Stimulated activated CD8-positive, alpha-beta memory T cell treated with anti-CD3 and anti-CD28 coated beads, Interleukin-15, amount 100 ng/mL, for 1 hour (primary cell): ENCODE results near the gene PDGFD.

ENCODE experiments used
- DNase-seq: peaks from one replicate; pipeline ENCODE4 v3.0.0-alpha.2; 2020; ENCODE audit warnings: low read depth

PDGFD gene

DNA sequence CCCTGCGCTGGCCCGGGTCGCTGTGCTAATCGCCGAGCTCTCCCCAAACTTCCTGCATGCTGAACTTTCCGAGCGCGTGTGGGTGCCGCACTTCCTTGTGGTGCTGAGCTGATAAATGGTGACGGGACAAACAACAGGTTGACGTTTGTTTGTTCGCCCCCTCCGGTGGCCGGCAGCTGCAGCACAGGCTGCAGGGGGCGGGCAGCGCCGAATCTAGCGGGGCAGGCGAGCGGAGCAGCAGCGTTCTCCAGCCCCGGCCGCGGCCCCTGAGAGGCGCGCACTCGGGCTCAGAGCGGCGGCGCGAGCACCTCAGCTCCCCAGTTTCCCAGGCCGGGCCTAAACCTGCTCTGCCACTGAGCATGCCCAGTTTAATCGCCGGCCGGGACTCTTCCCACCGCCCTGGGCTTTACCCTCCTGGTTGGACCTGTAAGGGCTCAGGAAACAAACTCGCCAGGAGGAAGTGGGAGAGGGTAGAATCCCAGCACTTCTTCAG lies at the start of gene PDGFD:
Gene PDGFD, minus strand, starts transcription at position 120 of the 493 bp plus-strand sequence.
- DNase-seq = no peak

DNA sequence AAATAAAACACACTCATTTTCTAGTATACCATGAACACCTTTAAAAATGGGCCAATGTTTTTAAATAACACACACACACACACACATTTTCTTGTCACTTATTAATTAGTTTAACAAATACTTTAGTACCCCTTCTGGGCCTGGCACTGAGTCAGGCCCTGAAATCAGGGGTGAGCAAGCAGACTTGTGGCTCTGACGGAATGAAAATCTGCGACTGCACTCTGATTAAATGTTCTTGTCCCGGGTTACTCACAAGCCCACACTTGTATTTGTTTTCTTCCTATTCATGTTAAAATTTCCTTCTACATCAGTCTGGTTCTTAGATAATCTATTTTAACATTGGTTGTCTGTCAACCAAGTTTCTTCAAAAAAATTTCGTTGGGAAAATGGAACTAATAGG lies 43.0 kb upstream of the PDGFD start:
- DNase-seq = no peak

DNA sequence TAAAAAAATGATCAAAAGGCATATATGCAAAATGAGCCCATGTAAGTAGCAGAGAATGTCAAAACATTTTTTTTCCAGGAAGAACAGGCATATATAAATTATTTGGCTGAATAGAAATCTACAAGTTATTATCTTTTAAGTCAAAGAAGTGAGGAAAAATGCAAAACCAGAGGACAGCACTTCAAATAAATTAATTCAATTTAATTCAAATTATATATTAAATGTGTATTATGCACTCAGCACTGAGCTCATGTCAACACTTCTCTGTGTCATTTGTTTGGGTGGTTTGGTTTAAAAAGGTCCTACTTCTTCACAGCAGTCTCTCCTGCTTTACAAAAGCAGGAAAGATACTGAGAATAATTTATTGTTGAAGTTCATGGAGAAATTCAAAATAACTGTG lies 41.9 kb upstream of the PDGFD start:
- no peak for DNase-seq

DNA sequence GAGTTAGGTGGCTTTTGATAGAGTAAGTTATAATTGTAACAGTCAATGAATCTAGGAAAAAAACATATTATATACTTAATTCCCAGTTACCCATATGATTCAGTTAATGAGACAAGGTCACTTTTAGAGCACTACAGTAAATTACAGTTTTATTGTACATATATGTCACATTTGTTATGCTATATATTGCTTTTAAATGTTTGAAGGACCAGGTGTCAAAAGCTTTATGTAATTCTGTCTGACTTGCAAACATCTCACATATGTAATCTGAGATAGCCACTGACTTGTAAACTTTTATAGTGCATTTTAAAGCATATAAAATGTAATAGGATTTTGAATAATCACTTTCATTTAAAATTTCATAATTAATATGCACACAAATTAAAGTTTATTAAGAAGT lies 36.7 kb upstream of the PDGFD start:
- DNase-seq = no peak

DNA sequence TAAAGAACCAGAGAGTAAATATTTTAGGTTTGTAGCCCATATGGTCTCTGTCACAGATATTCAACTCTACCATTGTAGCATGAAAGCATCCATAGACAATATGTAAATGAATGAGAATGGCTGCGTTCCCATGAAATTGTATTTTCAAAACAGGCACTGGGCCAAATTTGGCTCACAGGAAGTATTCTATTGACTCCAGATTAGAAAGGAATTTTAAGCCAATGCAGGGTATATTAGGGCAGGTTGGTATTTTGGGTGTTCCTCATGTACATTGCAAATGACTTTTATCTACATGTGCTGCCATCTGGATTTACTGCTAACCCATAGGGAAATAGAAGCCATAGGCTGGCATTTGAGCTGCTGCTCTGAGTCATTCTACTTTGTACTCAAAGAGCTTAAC lies 35.1 kb upstream of the PDGFD start:
- no peak for DNase-seq

DNA sequence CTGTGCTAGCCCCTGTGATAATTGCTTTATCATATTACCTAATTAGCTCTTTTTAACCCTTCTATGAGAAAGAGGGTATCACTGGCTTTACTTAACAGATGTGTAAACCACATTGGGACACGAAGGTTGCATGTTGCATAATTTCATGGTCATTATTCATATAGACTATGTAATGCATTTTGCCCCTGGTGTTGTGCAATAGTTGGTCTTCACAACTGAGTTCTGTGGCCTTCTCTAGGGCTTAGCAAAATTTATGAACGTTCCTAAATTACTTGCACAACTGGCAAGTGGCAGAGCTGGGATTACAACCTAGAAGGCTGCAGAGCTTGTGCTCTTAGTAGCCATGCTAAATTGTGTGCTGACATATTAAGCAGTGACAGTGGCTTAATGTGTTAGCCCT lies 34.6 kb upstream of the PDGFD start:
- DNase-seq = no peak

DNA sequence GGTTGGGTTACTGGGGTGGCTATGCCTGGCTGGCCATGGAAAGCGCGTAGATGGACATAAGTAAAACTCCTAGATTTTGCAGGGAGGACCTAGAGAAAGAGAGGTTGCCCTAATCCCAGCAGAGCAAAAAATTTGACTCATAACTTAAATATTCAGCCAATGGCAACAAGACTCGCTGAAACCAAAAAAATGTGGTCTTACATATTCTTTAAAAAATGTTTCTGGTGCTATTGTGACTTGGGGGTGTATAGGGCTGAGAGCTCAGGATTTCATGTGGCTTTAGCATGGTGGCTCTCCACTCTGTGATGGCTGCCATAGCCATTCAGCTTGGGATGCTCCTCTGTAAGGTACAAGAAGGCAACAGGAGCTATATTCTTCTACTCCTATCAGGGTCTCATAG lies 27.2 kb upstream of the PDGFD start:
- no peak for DNase-seq

DNA sequence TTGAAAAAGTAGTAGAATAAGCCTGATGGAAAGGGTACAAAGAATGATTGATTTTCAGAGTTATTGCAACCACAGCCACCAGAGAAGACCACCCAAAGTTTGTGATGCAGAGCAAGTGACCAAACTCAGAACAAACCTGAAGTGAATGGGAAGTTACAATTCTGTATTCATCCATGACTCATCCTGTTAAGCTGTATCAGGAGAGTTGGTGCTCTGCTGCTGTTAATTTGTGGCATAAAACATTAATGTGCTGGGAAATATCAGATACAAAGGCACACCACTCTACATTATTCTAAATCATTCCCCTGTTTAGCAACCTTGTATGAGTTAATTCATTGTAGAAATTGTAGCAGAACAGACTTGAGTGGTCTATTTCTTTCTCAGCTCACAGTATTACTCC lies 19.6 kb upstream of the PDGFD start:
- DNase-seq = no peak

DNA sequence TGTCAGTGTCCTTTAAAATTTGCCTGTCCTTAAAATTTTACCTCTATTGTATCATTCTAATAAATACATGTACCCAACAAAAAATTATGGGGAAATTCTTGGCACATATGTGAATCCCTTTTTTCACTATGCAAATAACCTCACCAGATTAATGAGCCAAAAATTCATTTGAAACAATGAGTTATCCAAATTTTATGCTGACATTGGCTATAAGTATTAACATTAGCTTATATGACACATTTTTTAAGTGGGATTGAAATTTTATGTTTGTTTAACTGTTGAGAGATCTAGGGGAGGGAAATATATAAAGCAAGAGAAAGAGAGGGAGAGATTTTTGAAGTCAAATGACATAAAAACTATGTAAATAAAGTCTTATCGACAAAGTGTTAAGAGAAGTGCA lies 11.8 kb upstream of the PDGFD start:
- DNase-seq = no peak

DNA sequence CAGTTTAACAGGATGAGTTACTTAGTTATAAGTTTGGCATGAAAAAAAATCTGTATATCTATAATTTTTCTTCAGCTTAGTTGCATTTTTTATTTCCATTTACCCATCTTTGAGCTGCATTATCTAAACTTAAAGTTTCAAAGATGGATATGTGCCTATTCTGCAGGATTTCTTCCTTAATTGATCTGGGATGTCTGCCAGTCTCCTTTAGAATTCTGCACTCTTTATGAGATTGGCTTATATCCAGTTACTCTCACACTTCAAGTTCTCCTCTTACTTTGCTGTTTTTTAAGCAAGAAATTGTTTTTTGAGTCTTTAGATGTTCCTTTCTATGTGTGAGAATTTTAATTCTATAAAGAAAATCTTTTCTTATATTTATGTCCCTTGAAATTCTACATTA lies 5.1 kb upstream of the PDGFD start:
- no peak for DNase-seq

DNA sequence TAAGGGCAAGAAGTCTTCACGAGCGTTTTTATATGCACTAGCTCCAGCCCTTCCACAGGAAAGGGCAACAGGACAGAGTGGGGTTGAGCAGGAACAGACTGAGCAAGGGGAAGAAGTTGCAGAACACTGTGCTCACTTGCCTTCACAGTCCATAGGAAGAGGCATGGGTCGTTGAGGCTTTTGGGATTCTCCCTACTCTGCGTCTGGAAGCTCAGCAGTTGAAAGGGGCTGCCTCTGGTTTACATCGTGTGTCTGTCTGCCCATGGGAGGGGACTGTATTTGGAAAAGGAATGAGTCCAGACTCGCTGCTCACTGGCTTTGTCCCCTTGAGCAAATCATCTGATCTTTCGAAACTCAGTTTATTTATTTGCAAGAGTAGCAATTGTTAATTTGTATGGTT lies 1.1 kb upstream of the PDGFD start:
- DNase-seq = no peak

DNA sequence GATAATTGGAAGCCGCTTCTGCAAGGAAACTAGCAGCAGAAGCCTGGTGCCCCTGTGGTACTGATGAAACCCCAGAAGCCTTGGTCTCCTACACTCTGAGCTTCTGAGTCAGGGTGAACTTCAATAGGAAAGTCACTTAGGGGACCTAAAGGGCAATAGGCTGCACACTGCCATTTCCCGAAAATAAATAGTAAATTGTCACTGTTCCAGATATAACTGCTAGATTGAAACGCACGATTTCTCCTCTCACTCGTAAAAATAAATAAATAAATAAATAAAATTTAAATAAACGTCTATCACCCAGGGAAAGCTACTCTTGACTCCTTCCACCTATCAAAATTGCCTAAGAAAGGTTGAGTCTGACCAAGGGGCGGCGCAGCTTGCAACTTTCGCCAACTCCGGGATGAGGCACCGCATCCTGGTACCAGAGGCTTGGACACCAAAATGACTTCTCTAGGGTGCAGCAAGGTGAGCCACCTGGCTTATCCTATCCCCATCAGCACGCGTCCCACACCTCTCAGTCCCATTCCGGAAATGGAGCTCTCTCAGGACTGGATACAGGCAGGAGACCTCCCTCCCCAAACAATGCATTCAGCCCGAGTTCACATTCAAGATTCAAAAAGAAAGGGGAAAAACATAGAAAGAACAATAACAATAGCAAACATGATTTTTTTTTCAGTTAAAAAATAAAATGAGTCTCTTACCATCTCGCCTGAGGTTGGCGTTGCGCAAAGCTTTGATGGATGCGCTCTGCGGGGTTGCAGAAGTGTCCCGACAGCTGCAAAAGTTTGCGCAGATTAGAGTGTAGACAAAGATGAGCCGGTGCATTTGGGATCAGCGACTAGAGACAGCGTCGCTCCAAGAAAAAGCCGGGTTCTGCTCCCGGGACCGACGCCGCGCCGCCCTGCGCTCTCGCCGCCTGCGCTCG lies 583 bp downstream of the PDGFD start:
- no peak for DNase-seq

DNA sequence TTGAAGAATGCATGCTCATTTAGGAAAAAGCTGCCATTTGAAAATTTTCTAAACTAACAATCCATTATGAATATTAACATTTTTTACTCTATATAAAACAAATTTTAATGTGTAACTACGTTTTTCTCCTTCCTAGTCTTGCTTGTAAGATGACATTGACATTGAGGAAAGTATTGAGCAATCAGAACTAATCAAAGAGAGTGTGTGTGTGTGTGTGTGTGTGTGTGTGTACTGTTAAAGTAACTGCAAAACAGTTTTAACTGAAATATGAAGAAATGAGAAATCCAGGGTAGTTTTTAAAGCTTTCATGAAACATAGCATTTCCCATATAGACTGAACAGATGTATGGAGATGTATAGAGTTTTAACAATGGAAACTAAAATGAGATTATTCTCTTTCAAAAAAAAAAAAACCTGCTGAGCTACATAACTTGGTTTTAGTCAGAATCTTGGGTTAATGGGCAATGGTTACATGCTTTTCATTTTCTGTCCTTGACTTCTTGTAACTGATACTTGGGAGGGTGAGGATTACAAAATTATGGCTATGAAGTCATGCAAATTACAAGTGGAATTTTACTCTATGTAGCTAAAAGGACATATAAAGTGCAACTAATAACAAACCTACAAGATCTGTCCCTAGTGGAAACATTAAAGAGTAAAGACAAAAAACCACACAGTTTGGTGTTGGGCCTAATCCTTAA lies 2.0 kb downstream of the PDGFD start:
- DNase-seq = no peak

DNA sequence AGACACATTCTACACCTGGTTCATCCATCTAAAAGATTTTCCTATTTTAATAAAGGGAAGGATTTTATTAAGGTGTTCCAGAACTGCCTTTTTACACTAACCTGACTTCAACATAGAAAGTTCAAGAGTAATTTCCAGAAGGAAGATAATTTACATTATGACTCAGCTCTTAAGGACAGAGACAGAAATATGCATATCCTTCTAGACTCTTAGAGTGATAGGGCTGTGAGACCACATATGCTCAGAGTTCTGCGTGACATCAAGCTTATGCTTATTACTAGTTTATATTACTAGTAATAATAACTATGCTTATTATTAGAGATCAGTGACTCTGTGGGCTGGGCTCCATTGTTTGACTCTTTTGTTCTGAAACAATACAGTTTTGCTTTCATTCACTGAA lies 4.6 kb downstream of the PDGFD start:
- no peak for DNase-seq

DNA sequence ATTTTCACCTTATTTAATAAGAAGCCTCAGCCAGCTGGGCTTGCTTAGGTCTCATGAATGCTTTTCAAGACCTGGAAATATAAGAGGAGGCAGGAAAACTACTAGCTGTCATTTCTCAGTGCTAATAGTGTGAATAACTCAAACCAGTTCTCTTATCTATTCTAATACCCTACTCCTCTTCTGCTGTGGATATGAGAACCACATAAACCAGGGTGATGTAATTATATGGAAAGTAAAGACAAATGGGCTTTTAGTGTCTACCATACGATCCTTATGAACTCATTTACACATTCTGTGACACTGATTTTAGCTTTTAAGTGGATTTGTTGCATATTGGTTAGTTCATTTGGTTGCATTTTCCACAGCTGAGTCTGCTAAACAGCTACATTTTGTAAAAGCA lies 8.6 kb downstream of the PDGFD start:
- DNase-seq = no peak

DNA sequence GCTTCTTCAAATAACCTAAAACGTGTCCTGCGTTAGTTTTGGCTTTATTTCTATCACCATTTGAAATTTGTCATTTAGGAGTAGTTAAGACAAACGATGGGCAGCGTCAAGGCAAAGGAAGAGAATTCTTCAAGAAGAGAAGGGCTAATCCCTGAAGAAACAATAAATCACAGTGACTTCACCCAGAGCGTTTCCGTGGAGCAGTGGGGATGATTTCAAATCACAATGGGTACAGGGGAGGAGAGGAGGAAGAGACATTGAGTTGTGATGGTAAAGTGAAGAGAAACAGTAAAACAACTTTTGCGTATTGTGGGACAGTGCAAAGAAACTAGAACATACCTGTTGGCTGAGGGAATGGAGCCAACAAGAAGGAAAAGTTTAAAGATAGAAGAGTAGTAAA lies 9.7 kb downstream of the PDGFD start:
- DNase-seq = no peak

DNA sequence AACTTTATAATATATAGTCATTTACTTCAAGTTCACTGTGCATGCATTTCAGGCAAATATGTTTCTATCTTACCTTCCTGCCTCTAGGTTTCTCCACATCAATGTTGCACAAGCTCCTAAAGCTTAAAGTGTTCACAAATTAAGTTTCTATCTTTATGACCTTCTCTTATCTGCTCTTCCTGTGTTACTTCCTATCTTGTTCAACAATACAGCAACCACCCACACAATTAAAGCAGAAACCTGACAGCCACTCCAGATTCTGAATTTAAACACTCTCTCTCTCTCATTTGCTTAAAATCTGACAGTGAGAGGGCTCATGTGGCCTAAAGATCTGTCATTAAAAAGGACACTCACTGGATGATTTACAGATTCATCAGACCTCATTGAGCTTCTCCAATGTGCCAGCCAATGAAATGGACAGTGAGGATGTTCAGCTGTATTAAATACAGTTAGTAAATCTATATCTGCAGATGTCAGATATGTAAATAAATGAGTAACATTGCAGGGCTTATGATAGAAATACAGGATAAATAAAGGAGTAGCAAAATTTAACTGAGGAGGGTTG lies 10.9 kb downstream of the PDGFD start:
- no peak for DNase-seq

DNA sequence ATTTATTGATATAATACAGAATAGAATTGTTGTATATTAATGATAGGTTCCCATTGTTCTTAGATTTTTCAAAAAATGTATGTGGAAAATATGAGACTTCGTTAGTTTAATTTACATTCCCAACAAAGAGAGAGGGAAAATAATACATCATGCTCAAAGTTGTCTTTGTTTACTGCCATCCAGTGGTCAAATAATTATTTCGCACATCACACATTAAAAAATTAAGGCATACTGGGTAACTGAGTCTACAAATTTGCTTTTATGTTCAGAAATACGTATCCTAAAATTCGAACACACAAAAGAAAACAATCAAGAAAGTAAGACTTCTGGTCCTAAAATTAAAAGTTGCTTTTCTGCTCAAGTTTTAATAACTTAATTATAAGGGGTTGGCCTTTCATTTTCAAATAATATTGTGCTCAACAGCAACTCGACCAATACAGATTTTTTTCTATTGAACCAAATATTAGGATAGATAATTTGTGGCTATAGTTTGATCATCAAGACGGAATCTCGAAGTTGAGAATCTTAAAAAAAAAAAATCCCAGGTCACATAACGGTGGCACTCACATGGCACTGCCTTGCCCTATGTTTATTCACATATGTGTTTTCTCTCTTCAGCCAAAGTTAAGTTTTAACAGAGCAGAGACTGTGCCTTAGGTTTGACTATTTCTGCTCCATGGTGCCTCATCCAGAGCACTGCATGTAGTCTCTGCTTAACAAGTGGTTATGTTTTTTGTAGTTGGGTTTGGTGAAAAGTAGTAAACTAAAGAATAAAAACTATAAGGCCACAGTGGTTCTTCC lies 12.3 kb downstream of the PDGFD start:
- DNase-seq = no peak

DNA sequence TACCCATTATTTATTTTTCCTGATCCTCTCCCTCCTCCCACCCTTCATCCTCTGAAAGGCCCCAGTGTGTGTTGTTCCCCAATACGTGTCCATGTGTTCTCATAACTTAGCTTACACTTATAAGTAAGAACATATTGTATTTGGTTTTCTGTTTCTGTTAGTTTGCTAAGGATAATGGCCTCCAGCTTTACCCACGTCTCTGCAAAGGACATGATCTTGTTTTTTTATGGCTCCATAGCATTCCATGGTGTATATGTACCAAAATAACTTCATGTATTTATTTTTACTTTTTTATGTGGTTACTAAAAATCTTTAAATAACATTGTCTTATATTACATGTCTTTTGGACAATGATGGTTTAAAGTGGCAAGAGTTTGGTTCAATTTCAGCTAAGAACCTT lies 15.2 kb downstream of the PDGFD start:
- no peak for DNase-seq

DNA sequence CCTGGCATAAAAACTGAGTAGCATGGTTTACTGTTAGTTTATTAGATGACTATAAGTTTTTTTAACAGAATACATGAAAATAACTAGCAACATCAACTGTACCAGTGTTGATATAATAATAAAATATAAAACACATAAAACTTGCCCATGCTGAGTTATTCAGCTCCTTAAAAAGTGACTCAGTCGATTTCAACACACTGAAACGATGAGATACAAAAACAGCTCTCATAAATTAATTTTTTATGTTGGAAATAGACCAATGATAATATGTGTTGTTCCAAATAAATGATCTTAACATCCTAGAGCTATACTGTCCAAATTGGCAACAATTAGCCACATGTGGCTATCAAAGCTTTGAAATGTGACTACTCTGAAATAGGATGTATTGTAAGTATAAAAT lies 15.9 kb downstream of the PDGFD start:
- DNase-seq = no peak

DNA sequence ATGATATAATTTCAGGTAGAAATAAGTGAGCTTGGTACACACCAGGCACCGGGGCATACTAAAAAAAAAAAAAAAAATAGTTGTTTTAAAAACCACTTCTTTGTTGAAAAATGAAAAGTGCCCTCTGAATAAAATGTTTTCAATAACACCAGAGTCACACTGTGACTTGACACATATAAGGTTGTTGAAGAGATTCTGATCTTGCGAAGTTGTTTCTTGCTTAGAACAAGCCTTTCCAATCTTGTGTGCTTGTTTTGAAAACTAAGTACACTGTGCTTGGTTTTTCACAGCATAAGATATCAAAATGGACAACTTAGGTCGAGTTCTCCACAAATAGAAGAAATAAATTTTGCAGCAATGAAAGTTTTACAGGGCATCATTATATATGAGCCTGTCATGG lies 17.0 kb downstream of the PDGFD start:
- no peak for DNase-seq

DNA sequence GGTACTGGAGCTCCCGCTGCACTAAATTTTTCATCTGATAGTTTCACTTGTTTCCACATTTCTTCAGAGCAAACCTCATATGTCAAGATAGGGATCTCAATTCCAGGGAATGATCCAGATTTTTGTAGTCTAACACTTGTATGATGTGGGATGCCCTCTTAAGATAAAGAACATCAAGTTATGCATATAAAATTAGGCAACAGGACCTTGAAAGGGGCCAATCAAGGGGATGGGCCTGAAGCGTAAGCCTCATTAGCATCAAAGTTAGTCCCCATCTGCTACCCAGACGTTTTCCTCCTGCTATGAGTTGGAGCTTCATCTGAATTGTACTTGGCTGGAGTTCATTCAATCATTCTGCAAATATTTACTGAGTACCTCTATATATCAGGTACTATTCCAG lies 17.5 kb downstream of the PDGFD start:
- no peak for DNase-seq
